ENCODE data around the gene SF3A2.

Gene SF3A2

GRCh38 chr19:2291185-2291751 is 54.6 kb downstream of the SF3A2 start:
- DNase-seq (ENCODE audit: low spot score), result no peak

DNA sequence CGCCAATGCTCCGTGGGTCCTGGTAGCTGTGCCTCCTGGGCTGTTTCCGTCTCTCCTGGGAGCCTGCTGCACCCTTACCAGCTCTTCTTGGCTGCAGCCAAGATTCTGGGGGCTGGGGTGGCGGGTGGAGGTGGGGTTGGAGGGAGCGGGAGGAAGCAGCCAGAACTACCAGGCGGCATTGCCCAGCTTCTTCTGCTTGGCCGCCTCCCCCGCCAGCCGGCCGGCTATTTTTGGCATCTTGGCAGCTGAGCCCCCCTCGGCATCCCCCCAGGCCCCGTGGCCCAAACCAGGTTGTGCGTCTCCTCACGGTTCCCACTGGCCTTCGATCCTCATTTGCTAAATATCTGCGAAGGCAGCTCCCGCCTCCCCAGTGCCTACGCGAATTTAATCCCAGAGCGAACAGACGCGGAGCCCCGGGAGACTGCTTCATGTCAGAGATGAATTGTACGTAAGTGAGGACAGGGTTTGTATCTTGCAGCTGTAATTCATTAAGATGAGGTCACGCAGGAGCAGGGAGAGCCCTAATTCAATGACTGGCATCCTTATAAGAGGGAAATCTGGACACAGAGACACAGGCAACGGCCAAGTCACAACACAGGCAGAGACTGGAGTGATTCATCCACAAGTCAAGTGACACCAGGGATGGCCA is 58.2 kb downstream of the SF3A2 start:
- DNase-seq (ENCODE audit: low spot score), result peak; percentile 78

- DNase-seq (ENCODE audit: low spot score), result no peak
Observed at GRCh38 chr19:2296141-2296540, 59.5 kb downstream of the SF3A2 start.

All from pons (tissue), 1 donor.